C4-2B (cell line): ENCODE measurements around the gene HIRA.

Experiments used
- CTCF ChIP-seq: fragments of 450-650 bp; conservative IDR thresholded peaks from 2 replicates; pipeline ENCODE4 v1.5.1; 2017; ENCODE audit warnings: mild to moderate bottlenecking
- ZFX ChIP-seq: fragments of 450-650 bp; IDR thresholded peaks from 2 replicates; pipeline ENCODE4 v1.6.1; 2017

GRCh38 chr22:19351604-19352003 is 79.9 kb downstream of the HIRA start:
- no peak for TF ChIP-seq CTCF
- TF ChIP-seq ZFX = no peak
